A673 (cell line): ENCODE data around the gene ATG10.

Experiments used
- CTCF ChIP-seq: fragments of 300-800, 200-600 bp; sonication (generic); conservative IDR thresholded peaks from 2 replicates; pipeline ENCODE4 v1.5.1; 2017; ENCODE audit warnings: low read depth, mild to moderate bottlenecking, antibody characterized with exemption, low read length, moderate library complexity, mixed read lengths
- EZH2 ChIP-seq: fragments of 200-600 bp; sonication (generic); IDR thresholded peaks from 2 replicates; pipeline ENCODE4 v1.6.1; 2017; ENCODE audit warnings: borderline replicate concordance, low read depth, mild to moderate bottlenecking, mixed read lengths, antibody characterized with exemption, low read length; ENCODE audit not compliant: poor library complexity, severe bottlenecking

- TF ChIP-seq CTCF (no peak), EZH2 (no peak)
Measured at GRCh38 chr5:82211855-82212572, 240.2 kb downstream of the ATG10 start.
